Urinary bladder (tissue), 4 donors: ENCODE data around the gene CYREN. TPM values are rescaled to one million over a fixed set of nuclear protein-coding genes. Genes with fewer than 3 reads are reported as not detected.
A peak's percentile ranks its signal among the peaks of the same experiment; 100 is the strongest.
"Not testable (repeated sequence)": the region's sequence is repeated elsewhere in the genome, so short reads cannot be mapped to it uniquely, and the experiment has no call there.

Source experiments
- DNase-seq: peaks from one replicate; pipeline ENCODE4 v3.0.0-alpha.2; 2015; ENCODE audit errors: extremely low spot score
- H3K27ac ChIP-seq: one replicate; pipeline ENCODE4 v1.5.1; 2013; ENCODE audit warnings: low read depth, mild to moderate bottlenecking, moderate library complexity
- H3K36me3 ChIP-seq: one replicate; pipeline ENCODE4 v1.6.1; 2013; ENCODE audit warnings: mild to moderate bottlenecking, moderate library complexity; ENCODE audit not compliant: insufficient read depth
- H3K4me1 ChIP-seq: one replicate; pipeline ENCODE4 v1.6.1; 2013; ENCODE audit warnings: mild to moderate bottlenecking, moderate library complexity; ENCODE audit not compliant: insufficient read depth
- H3K4me3 ChIP-seq: one replicate; pipeline ENCODE4 v1.5.1; 2013; ENCODE audit warnings: low read depth, low read length
- WGBS: extraction: QIAGEN DNeasy Blood & Tissue Kit; methylation state at CpG from one replicate; pipeline ENCODE4 v1.1.7; 2013; 5-methylcytosine and 5-hydroxymethylcytosine counted together
- polyA plus RNA-seq: library from polyadenylated mRNA; stranded (reverse); fragments of 200-250 nt; gene quantifications from one replicate; pipeline ENCODE4 v1.2.3, GENCODE V29; 2013
- small RNA-seq: library from RNA; depleted of rRNA; stranded (forward); fragments of <200 nt; gene quantifications from one replicate; pipeline ENCODE3, GENCODE V24; 2014
- total RNA-seq: library from RNA; depleted of rRNA; stranded (reverse); fragments of >200 nt; gene quantifications from one replicate; pipeline ENCODE4 v1.2.3, GENCODE V29; 2014
- donor health status: healthy with polysubstance abuse.
- donor health status: healthy.

CYREN gene
- total and polyA plus RNA-seq, 2 donors, result 22.0 to 33.5 TPM

- no peak for DNase-seq
- no peaks in the 10 kb centered on the region for H3K36me3 ChIP-seq
- H3K4me3 ChIP-seq, result no peak overlapping the region
- WGBS, result 93% methylated on average over 2 of the region's 2 CpGs
- no peaks in the 10 kb centered on the region for H3K4me1 ChIP-seq
- no peak overlapping the region for H3K27ac ChIP-seq
These were observed 19.4 kb downstream of the CYREN start for GRCh38 chr7:135151132-135151531.

- no peaks in the 10 kb centered on the region for H3K36me3 ChIP-seq
- H3K27ac ChIP-seq, result peak overlapping the region; percentile 52
- no peaks in the 10 kb centered on the region for H3K4me1 ChIP-seq
- H3K4me3 ChIP-seq, result no peak overlapping the region
- DNase-seq, result no peak
- 74% methylated on average over 8 of the region's 8 CpGs for WGBS
These were observed 20.3 kb downstream of the CYREN start for GRCh38 chr7:135150072-135150782.

- Histone ChIP-seq H3K36me3 (no peaks in the 10 kb centered on the region), H3K4me1 (no peaks in the 10 kb centered on the region), H3K4me3 (peak within 1 kb of the TSS; percentile 57), H3K27ac (peak within 1 kb of the TSS; percentile 98)
- no peak for DNase-seq
- 13% methylated on average over 13 of the region's 13 CpGs for WGBS
These were observed 22.4 kb downstream of the CYREN start, which contains the start of gene TMEM140 for GRCh38 chr7:135147899-135148721. TSS of gene TMEM140 (plus strand) at chr7:135148072. CDS start at chr7:135164442, 16,370 bp downstream.

- Histone ChIP-seq H3K36me3 (no peaks in the 10 kb centered on the region), H3K4me1 (no peaks in the 10 kb centered on the region), H3K4me3 (peak overlapping the region; percentile 57), H3K27ac (peak overlapping the region; percentile 98)
- DNase-seq, result no peak
- WGBS, result 3% methylated on average over 6 of the region's 6 CpGs
These were observed 23.1 kb downstream of the CYREN start for GRCh38 chr7:135147341-135147898.

GRCh38 chr7:135143885-135144668 is 26.4 kb downstream of the CYREN start:
- no peak overlapping the region for H3K27ac ChIP-seq
- no peaks in the 10 kb centered on the region for H3K4me1 ChIP-seq
- H3K4me3 ChIP-seq, result no peak overlapping the region
- no peaks in the 10 kb centered on the region for H3K36me3 ChIP-seq
- 84% methylated on average over 3 of the region's 3 CpGs for WGBS
- no peak for DNase-seq

- Histone ChIP-seq H3K27ac (no peak overlapping the region), H3K4me1 (no peaks in the 10 kb centered on the region), H3K36me3 (no peaks in the 10 kb centered on the region), H3K4me3 (no peak overlapping the region)
- DNase-seq, result no peak
These were observed 40.9 kb downstream of the CYREN start for GRCh38 chr7:135129579-135129978.

- WGBS, result 90% methylated on average over 1 of the region's 1 CpG
- DNase-seq, result no peak
- H3K4me3 ChIP-seq, result no peak overlapping the region
- no peaks in the 10 kb centered on the region for H3K4me1 ChIP-seq
- no peak overlapping the region for H3K27ac ChIP-seq
- H3K36me3 ChIP-seq, result no peaks in the 10 kb centered on the region
These were observed 41.6 kb downstream of the CYREN start for GRCh38 chr7:135128931-135129330.

- not testable (repeated sequence) for DNase-seq, H3K4me3 ChIP-seq, H3K4me1 ChIP-seq, H3K36me3 ChIP-seq, H3K27ac ChIP-seq
- 91% methylated on average over 3 of the region's 3 CpGs for WGBS
These were observed 45.9 kb downstream of the CYREN start for GRCh38 chr7:135124631-135125030.

- no peak overlapping the region for H3K4me3 ChIP-seq
- no peaks in the 10 kb centered on the region for H3K4me1 ChIP-seq
- H3K36me3 ChIP-seq, result no peaks in the 10 kb centered on the region
- DNase-seq, result no peak
- no peak overlapping the region for H3K27ac ChIP-seq
- 81% methylated on average over 6 of the region's 6 CpGs for WGBS
These were observed 48.6 kb downstream of the CYREN start for GRCh38 chr7:135121868-135122267.

GRCh38 chr7:135117096-135117495 is 53.4 kb downstream of the CYREN start:
- no peak overlapping the region for H3K4me3 ChIP-seq
- H3K27ac ChIP-seq, result no peak overlapping the region
- no peaks in the 10 kb centered on the region for H3K4me1 ChIP-seq
- 93% methylated on average over 1 of the region's 1 CpG for WGBS
- no peaks in the 10 kb centered on the region for H3K36me3 ChIP-seq
- DNase-seq, result no peak

Small RNAs within 50 kb of the gene (small RNA-seq; reads per million reads assigned to genes)
- gene MIR6509, result not detected

Other genes starting within 250 kb of the CYREN start
- 7.8 TPM for gene AGBL3, start 184.2 kb downstream of the CYREN start, total RNA-seq
- 1.4 TPM for gene AGBL3, start 184.2 kb downstream of the CYREN start, polyA plus RNA-seq
- 9.2 TPM for gene TMEM140, start 22.6 kb downstream of the CYREN start, total RNA-seq
- 18.1 TPM for gene TMEM140, start 22.6 kb downstream of the CYREN start, polyA plus RNA-seq
- 11.4 TPM for gene WDR91, start 40.8 kb upstream of the CYREN start, total RNA-seq
- gene WDR91, start 40.8 kb upstream of the CYREN start, polyA plus RNA-seq, result 14.1 TPM
- not detected for gene STRA8, start 63.1 kb upstream of the CYREN start, total RNA-seq
- not detected for gene STRA8, start 63.1 kb upstream of the CYREN start, polyA plus RNA-seq